SK-N-SH (cell line): ENCODE data around the gene TSPAN14. TPM values are rescaled to one million over a fixed set of nuclear protein-coding genes. Genes with fewer than 3 reads are reported as not detected.

Experiments used
- CTCF ChIA-PET: fragments of 300-600, 350-600 bp; formaldehyde crosslinking; extraction: SDS; loops from one replicate; lab custom pipeline; 2021; lab: Yijun Ruan, JAX
- POLR2A ChIA-PET: fragments of 350-600 bp; sonication (Branson Sonifier 250); formaldehyde crosslinking; extraction: SDS; loops from one replicate; lab custom pipeline; 2020; ENCODE audit warnings: antibody characterized with exemption, inconsistent platforms; lab: Yijun Ruan, JAX
- DNase-seq: peaks from one replicate; pipeline ENCODE4 v3.0.0; 2012
- H2AFZ ChIP-seq: fragments of 200-600 bp; sonication (generic); 2 replicates; pipeline ENCODE4 v1.8.1; 2016; ENCODE audit warnings: antibody characterized with exemption, mild to moderate bottlenecking, low read depth
- H3F3A ChIP-seq: fragments of 200-600 bp; sonication (generic); replicated peaks from 2 replicates; pipeline ENCODE3; 2016; ENCODE audit warnings: antibody characterized with exemption, mild to moderate bottlenecking; ENCODE audit not compliant: insufficient read depth
- H3K27ac ChIP-seq, 2 experiments: fragments of 200-500 bp in 1 of 2; fragments of 200-600 bp in 1 of 2; sonication (Bioruptor generic) in 1 of 2; sonication (generic), shearing (Covaris generic) in 1 of 2; 2 replicates each; pipeline versions ENCODE4 v1.5.1 to v1.6.1; 2014 to 2016; ENCODE audit warnings: low read depth in 2 of 2, inconsistent platforms in 1 of 2, low read length in 1 of 2, mild to moderate bottlenecking in 1 of 2, mixed read lengths in 1 of 2
- H3K27me3 ChIP-seq: fragments of 200-600 bp; sonication (generic), shearing (Covaris generic); 2 replicates; pipeline ENCODE4 v1.6.1; 2016; ENCODE audit warnings: mixed run types; ENCODE audit not compliant: insufficient read depth
- H3K36me3 ChIP-seq, 2 experiments: fragments of 200-500 bp in 1 of 2; fragments of 200-600 bp in 1 of 2; sonication (Bioruptor generic) in 1 of 2; sonication (generic) in 1 of 2; replicated peaks in 1 of 2; 2 replicates each; pipeline versions ENCODE3 to v1.5.1; 2014 to 2016; ENCODE audit warnings: low read length in 1 of 2, mild to moderate bottlenecking in 1 of 2; ENCODE audit not compliant: insufficient read depth in 2 of 2, control insufficient read depth in 1 of 2
- H3K4me1 ChIP-seq, 2 experiments: fragments of 200-500 bp in 1 of 2; fragments of 200-600 bp in 1 of 2; sonication (Bioruptor generic) in 1 of 2; sonication (generic), shearing (Covaris generic) in 1 of 2; 2 replicates each; pipeline versions ENCODE4 v1.5.1 to v1.6.1; 2014 to 2016; ENCODE audit warnings: low read depth in 1 of 2, low read length in 1 of 2, mixed run types in 1 of 2; ENCODE audit not compliant: insufficient read depth in 2 of 2, control insufficient read depth in 1 of 2
- H3K4me2 ChIP-seq: fragments of 200-600 bp; sonication (generic), shearing (Covaris generic); 2 replicates; pipeline ENCODE4 v1.6.1; 2017; ENCODE audit warnings: mixed run types
- H3K4me3 ChIP-seq, 2 experiments: fragments of 200-500 bp in 1 of 2; fragments of 200-600 bp in 1 of 2; sonication (Bioruptor generic) in 1 of 2; sonication (generic), shearing (Covaris generic) in 1 of 2; 2 replicates each; pipeline versions ENCODE4 v1.5.1 to v1.8.1; 2014 to 2016; ENCODE audit warnings: low read depth in 2 of 2, inconsistent platforms in 1 of 2, low read length in 1 of 2, mild to moderate bottlenecking in 1 of 2, mixed read lengths in 1 of 2, moderate library complexity in 1 of 2
- H3K79me2 ChIP-seq: fragments of 200-600 bp; sonication (generic); 2 replicates; pipeline ENCODE4 v1.8.1; 2017; ENCODE audit warnings: mild to moderate bottlenecking; ENCODE audit not compliant: insufficient read depth
- H3K9ac ChIP-seq: fragments of 200-600 bp; sonication (generic); 2 replicates; pipeline ENCODE4 v1.6.1; 2017; ENCODE audit warnings: mixed run types
- H3K9me2 ChIP-seq: fragments of 200-600 bp; sonication (generic); 2 replicates; pipeline ENCODE4 v1.6.1; 2017; ENCODE audit warnings: mixed run types
- H3K9me3 ChIP-seq: fragments of 200-600 bp; sonication (generic); 2 replicates; pipeline ENCODE4 v1.6.1; 2017; ENCODE audit warnings: mixed run types, mild to moderate bottlenecking, moderate library complexity
- H4K20me1 ChIP-seq: fragments of 200-600 bp; sonication (generic); 2 replicates; pipeline ENCODE4 v1.6.1; 2017; ENCODE audit warnings: mild to moderate bottlenecking, mixed run types; ENCODE audit not compliant: insufficient read depth
- CHD2 ChIP-seq: fragments of 150-350 bp; IDR thresholded peaks from 2 replicates; pipeline ENCODE4 v1.6.1; 2018; ENCODE audit warnings: low read length; ENCODE audit not compliant: partially characterized antibody
- EP300 ChIP-seq, 2 experiments: IDR thresholded peaks; 2 replicates each; pipeline versions ENCODE4 v1.4.0 to v1.6.1; 2012; ENCODE audit warnings: borderline replicate concordance in 1 of 2, low read depth in 1 of 2, low read length in 1 of 2
- GABPA ChIP-seq: IDR thresholded peaks from 2 replicates; pipeline ENCODE4 v1.4.0; 2012; ENCODE audit warnings: low read depth, mild to moderate bottlenecking
- IRF3 ChIP-seq: fragments of 150-350 bp; IDR thresholded peaks from 2 replicates; pipeline ENCODE4 v1.6.1; 2016; ENCODE audit warnings: mild to moderate bottlenecking, low read depth, low read length
- MXI1 ChIP-seq: IDR thresholded peaks from 2 replicates; pipeline ENCODE4 v1.6.1; 2012; ENCODE audit warnings: mild to moderate bottlenecking, low read depth, low read length, improper control_type of control experiment
- NRF1 ChIP-seq: IDR thresholded peaks from 2 replicates; pipeline ENCODE4 v1.6.1; 2012; ENCODE audit warnings: low read depth, mild to moderate bottlenecking, low read length
- RAD21 ChIP-seq: IDR thresholded peaks from 2 replicates; pipeline ENCODE4 v1.6.1; 2012; ENCODE audit warnings: mild to moderate bottlenecking, low read length
- REST ChIP-seq: IDR thresholded peaks from 2 replicates; pipeline ENCODE4 v1.6.1; 2012; ENCODE audit warnings: mild to moderate bottlenecking, low read depth, low read length, moderate library complexity
- RXRA ChIP-seq: IDR thresholded peaks from 2 replicates; pipeline ENCODE4 v1.4.0; 2012; ENCODE audit warnings: low read depth, mild to moderate bottlenecking, borderline replicate concordance
- TAF1 ChIP-seq: IDR thresholded peaks from 2 replicates; pipeline ENCODE4 v1.6.1; 2012; ENCODE audit warnings: low read depth, mild to moderate bottlenecking, low read length, moderate library complexity, borderline replicate concordance
- TCF12 ChIP-seq: IDR thresholded peaks from 2 replicates; pipeline ENCODE4 v1.4.0; 2012
- TEAD4 ChIP-seq: IDR thresholded peaks from 2 replicates; pipeline ENCODE4 v1.4.0; 2012; ENCODE audit warnings: mild to moderate bottlenecking, borderline replicate concordance; ENCODE audit not compliant: insufficient read depth
- USF1 ChIP-seq: IDR thresholded peaks from 2 replicates; pipeline ENCODE4 v1.4.0; 2012; ENCODE audit warnings: low read depth, borderline replicate concordance
- WGBS: methylation state at CpG from one replicate; pipeline ENCODE4 v1.1.6; 2017; ENCODE audit warnings: low lambda C conversion rate; 5-methylcytosine and 5-hydroxymethylcytosine counted together
- polyA plus RNA-seq, 3 experiments: library from polyadenylated mRNA; depleted of rRNA; stranded (reverse); fragments of >200 nt; gene quantifications; 2 replicates each; pipeline ENCODE4 v1.2.3, GENCODE V29; 2012

Gene TSPAN14
- polyA plus RNA-seq, 1 of the 3 experiments (the other 2 are of a cell fraction), result 78.1 TPM

- H3K36me3 ChIP-seq, result peaks cover 3 to 4% of the 10 kb centered on the region in 2 experiments
- H3K27me3 ChIP-seq, result no peaks in the 10 kb centered on the region
- POLR2A ChIA-PET, result no interaction called here
- no peak overlapping the region for H3K9ac ChIP-seq
- no peak overlapping the region; a peak in 1 of 4 replicates for H3K27ac ChIP-seq
- H3K9me3 ChIP-seq, result no peaks in the 10 kb centered on the region
- H3F3A ChIP-seq, result peaks cover 53% of the 10 kb centered on the region
- no peak overlapping the region for H3K4me3 ChIP-seq
- DNase-seq, result no peak
- H3K9me2 ChIP-seq, result no peaks in the 10 kb centered on the region
- H2AFZ ChIP-seq, result no peak overlapping the region
- peak overlapping the region; percentile 32; the same call in 1 of the 2 replicates for H3K4me2 ChIP-seq
- TF ChIP-seq RAD21, result no peak
- no peak for TF ChIP-seq NRF1
- no peak for TF ChIP-seq TCF12
- TF ChIP-seq GABPA, result no peak
- no peak for TF ChIP-seq IRF3
- TF ChIP-seq RXRA, result no peak
- no peak for TF ChIP-seq EP300 (IDR thresholded peaks at IDR 0.05; ENCODE audit: borderline replicate concordance in 1 of 2, low read depth in 1 of 2, low read length in 1 of 2)
- no peak for TF ChIP-seq CHD2
- TF ChIP-seq TEAD4, result no peak
- no peak for TF ChIP-seq USF1
- TF ChIP-seq, all 33 proteins: peak for 0
- WGBS, result 80% methylated on average over 3 of the region's 3 CpGs
- Histone ChIP-seq H4K20me1 (no peaks in the 10 kb centered on the region; the same call in 1 of the 2 replicates), H3K79me2 (peaks cover 84% of the 10 kb centered on the region), H3K4me1 (peaks cover 34 to 66% of the 10 kb centered on the region in 2 experiments; a peak in 3 of 4 replicates)
- CTCF ChIA-PET, result interaction anchor here (0.6 to 21.2 kb wide), 3 partner anchors 44 to 118 kb away, joined by 3 to 602 read pairs (median 6); partner anchors contain the start of gene TSPAN14
Measured at GRCh38 chr10:80501381-80501912, 47.3 kb downstream of the TSPAN14 start.

- H3K27me3 ChIP-seq, result no peaks in the 10 kb centered on the region
- CTCF ChIA-PET, result interaction anchor here (0.6 to 21.2 kb wide), 5 partner anchors 13 to 565 kb away, joined by 3 to 602 read pairs (median 6); partner anchors contain the start of gene TSPAN14
- no peak for TF ChIP-seq REST
- no peak for TF ChIP-seq RAD21
- TF ChIP-seq MXI1, result no peak
- TF ChIP-seq TAF1, result no peak
- TF ChIP-seq NRF1, result no peak
- 90% methylated on average over 13 of the region's 13 CpGs for WGBS
- POLR2A ChIA-PET, result no interaction called here
- H3K36me3 ChIP-seq, result peaks cover 0 to 4% of the 10 kb centered on the region in 2 experiments
- peaks cover 53% of the 10 kb centered on the region for H3F3A ChIP-seq
- no peaks in the 10 kb centered on the region for H3K9me3 ChIP-seq
- no peak overlapping the region for H2AFZ ChIP-seq
- H3K4me1 ChIP-seq, result peaks cover 34 to 71% of the 10 kb centered on the region in 2 experiments; a peak in 3 of 4 replicates
- H4K20me1 ChIP-seq, result no peaks in the 10 kb centered on the region; the same call in 1 of the 2 replicates
- DNase-seq, result no peak
- no peak overlapping the region; a peak in 1 of 4 replicates for H3K27ac ChIP-seq
- H3K79me2 ChIP-seq, result peaks cover 79% of the 10 kb centered on the region
- peak overlapping the region; percentile 32; the same call in 1 of the 2 replicates for H3K4me2 ChIP-seq
- no peaks in the 10 kb centered on the region for H3K9me2 ChIP-seq
- no peak overlapping the region for H3K9ac ChIP-seq
- no peak overlapping the region for H3K4me3 ChIP-seq
Measured at GRCh38 chr10:80501913-80502521, 47.9 kb downstream of the TSPAN14 start.
